Neural crest cell (in vitro differentiated cells): ENCODE measurements around the gene PIP5K1B. TPM values are rescaled to one million over a fixed set of nuclear protein-coding genes. Genes with fewer than 3 reads are reported as not detected.

Experiments used
- DNase-seq: peaks from one replicate; pipeline ENCODE4 v3.0.0; 2021; ENCODE audit warnings: low read depth, mixed read lengths, low spot score
- H3K27ac Mint-ChIP-seq: one replicate; pipeline ENCODE4 v1.8.0; 2021; ENCODE audit warnings: mild to moderate bottlenecking, mixed read lengths; ENCODE audit not compliant: unreplicated experiment
- H3K27me3 Mint-ChIP-seq: 2 replicates; pipeline ENCODE4 v1.8.0; 2021; ENCODE audit warnings: low read depth, mild to moderate bottlenecking, mixed read lengths
- H3K36me3 Mint-ChIP-seq: 2 replicates; pipeline ENCODE4 v1.8.0; 2021; ENCODE audit warnings: low read depth, mild to moderate bottlenecking, mixed read lengths
- H3K4me1 Mint-ChIP-seq: 2 replicates; pipeline ENCODE4 v1.8.0; 2021; ENCODE audit warnings: mixed read lengths
- H3K4me3 Mint-ChIP-seq: one replicate; pipeline ENCODE4 v1.8.0; 2021; ENCODE audit warnings: mild to moderate bottlenecking, mixed read lengths
- H3K9me3 Mint-ChIP-seq: 2 replicates; pipeline ENCODE4 v1.8.0; 2021; ENCODE audit warnings: mixed read lengths
- CTCF ChIP-seq: fragments of 200-600 bp; sonication (generic); conservative IDR thresholded peaks from 2 replicates; pipeline ENCODE4 v1.5.0; 2021; ENCODE audit warnings: antibody characterized with exemption, mild to moderate bottlenecking
- total RNA-seq: library from RNA; stranded (reverse); gene quantifications from 2 replicates; pipeline ENCODE4 v1.2.1, GENCODE V29; 2021

PIP5K1B gene
- total RNA-seq, 1 donor from 2014 or later, result 5.9 TPM

GRCh38 chr9:68997666-68998065 lies 292.6 kb downstream of the PIP5K1B start:
- TF ChIP-seq CTCF, result no peak
- H3K36me3 Mint-ChIP-seq, result peaks cover 3% of the 10 kb centered on the region
- no peak overlapping the region for H3K27ac Mint-ChIP-seq
- H3K4me3 Mint-ChIP-seq, result no peak overlapping the region
- H3K9me3 Mint-ChIP-seq, result no peaks in the 10 kb centered on the region
- H3K27me3 Mint-ChIP-seq, result peaks cover 9% of the 10 kb centered on the region
- DNase-seq, result no peak
- peaks cover 3% of the 10 kb centered on the region for H3K4me1 Mint-ChIP-seq

- Mint-ChIP-seq H3K27ac (no peak overlapping the region), H3K4me3 (no peak overlapping the region)
Observed at GRCh38 chr9:68998385-68998784, 293.3 kb downstream of the PIP5K1B start.

GRCh38 chr9:68998812-68999211 lies 293.8 kb downstream of the PIP5K1B start:
- no peak for TF ChIP-seq CTCF
- no peak for DNase-seq
- Mint-ChIP-seq H3K27me3 (peaks cover 10% of the 10 kb centered on the region), H3K27ac (no peak overlapping the region), H3K4me1 (peaks cover 8% of the 10 kb centered on the region), H3K4me3 (no peak overlapping the region), H3K36me3 (peaks cover 2% of the 10 kb centered on the region), H3K9me3 (no peaks in the 10 kb centered on the region)

More at GRCh38 chr9:68998385-68998784, 293.3 kb downstream of the PIP5K1B start:
- DNase-seq, result no peak
- peaks cover 12% of the 10 kb centered on the region for H3K27me3 Mint-ChIP-seq
- peaks cover 8% of the 10 kb centered on the region for H3K4me1 Mint-ChIP-seq
- no peaks in the 10 kb centered on the region for H3K9me3 Mint-ChIP-seq
- peaks cover 2% of the 10 kb centered on the region for H3K36me3 Mint-ChIP-seq
- TF ChIP-seq CTCF, result no peak

GRCh38 chr9:68999393-69000105 lies 294.5 kb downstream of the PIP5K1B start:
- Mint-ChIP-seq H3K36me3 (peaks cover 2% of the 10 kb centered on the region), H3K4me1 (peaks cover 8% of the 10 kb centered on the region), H3K27ac (no peak overlapping the region), H3K9me3 (no peaks in the 10 kb centered on the region), H3K4me3 (no peak overlapping the region), H3K27me3 (peaks cover 10% of the 10 kb centered on the region)
- TF ChIP-seq CTCF, result peak; percentile 86
- DNase-seq, result peak; percentile 57

GRCh38 chr9:69001921-69002320 lies 296.9 kb downstream of the PIP5K1B start:
- H3K36me3 Mint-ChIP-seq, result peaks cover 2% of the 10 kb centered on the region
- H3K27me3 Mint-ChIP-seq, result peaks cover 10% of the 10 kb centered on the region
- peaks cover 8% of the 10 kb centered on the region for H3K4me1 Mint-ChIP-seq

More at GRCh38 chr9:69001921-69002320, 296.9 kb downstream of the PIP5K1B start:
- Mint-ChIP-seq H3K27ac (no peak overlapping the region), H3K9me3 (no peaks in the 10 kb centered on the region), H3K4me3 (no peak overlapping the region)
- TF ChIP-seq CTCF, result no peak
- no peak for DNase-seq
